Measurements from ENCODE around the gene PDE4D.

The PDE4D gene

DNA sequence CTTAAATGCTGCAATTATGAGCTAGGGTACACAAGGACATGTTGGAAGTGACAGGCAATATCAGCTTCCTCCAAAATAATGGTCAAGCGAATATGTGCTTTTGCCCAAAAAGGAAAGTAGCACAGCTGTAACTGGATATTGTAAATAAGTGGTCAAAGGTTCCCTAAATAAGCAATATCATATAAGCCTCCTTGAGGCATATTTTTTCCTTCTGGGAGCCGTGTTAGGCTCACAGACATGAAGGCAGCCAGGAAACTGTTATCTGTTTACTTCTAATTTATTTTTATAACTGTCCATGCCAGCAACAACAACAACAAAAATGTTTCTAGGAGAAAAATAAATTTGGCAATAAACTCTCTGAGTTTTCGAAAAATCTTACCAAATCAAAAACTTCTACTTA is 648.3 kb downstream of the PDE4D start:
- Histone ChIP-seq H3K27me3 (no peaks in the 10 kb centered on the region), H3K27ac (no peak overlapping the region), H3K36me3 (no peaks in the 10 kb centered on the region), H3K9me3 (replicated peaks in 1 of 11) (no peaks in the 10 kb centered on the region), H3K4me3 (no peak overlapping the region), H4K20me1 (no peaks in the 10 kb centered on the region), H3K9ac (no peak overlapping the region), H3K4me2 (no peak overlapping the region), H3K4me1 (no peaks in the 10 kb centered on the region)
- TF ChIP-seq Cebpa-rat (IDR thresholded peaks at IDR 0.05): no peak

DNA sequence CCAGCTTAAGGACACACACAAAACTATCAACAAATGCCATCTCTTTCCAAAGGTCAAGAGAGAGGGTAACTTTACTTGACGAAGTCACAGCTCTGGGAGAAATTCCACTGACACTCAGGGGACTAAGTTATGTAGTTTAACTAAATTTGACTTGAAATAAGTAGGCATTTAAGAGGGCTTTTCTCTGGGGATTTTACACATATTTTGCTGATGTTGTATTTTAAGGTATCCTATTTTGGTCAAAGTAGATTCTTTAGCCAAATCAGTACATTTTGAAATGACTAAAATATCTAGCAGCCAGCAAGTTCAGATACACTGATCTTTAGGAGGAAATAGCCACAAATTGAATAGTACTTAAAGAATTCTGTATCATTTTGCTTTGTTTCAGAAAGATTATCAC is 652.0 kb downstream of the PDE4D start:
- H3K4me3 ChIP-seq: no peak overlapping the region
- H3K27ac ChIP-seq: no peak overlapping the region
- no peak overlapping the region for H3K9ac ChIP-seq
- no peaks in the 10 kb centered on the region for H3K36me3 ChIP-seq
- H3K9me3 ChIP-seq (replicated peaks in 1 of 11): no peaks in the 10 kb centered on the region
- H4K20me1 ChIP-seq: no peaks in the 10 kb centered on the region
- no peak overlapping the region for H3K4me2 ChIP-seq
- no peaks in the 10 kb centered on the region for H3K4me1 ChIP-seq
- no peaks in the 10 kb centered on the region for H3K27me3 ChIP-seq
- TF ChIP-seq Cebpa-rat (IDR thresholded peaks at IDR 0.05): no peak

DNA sequence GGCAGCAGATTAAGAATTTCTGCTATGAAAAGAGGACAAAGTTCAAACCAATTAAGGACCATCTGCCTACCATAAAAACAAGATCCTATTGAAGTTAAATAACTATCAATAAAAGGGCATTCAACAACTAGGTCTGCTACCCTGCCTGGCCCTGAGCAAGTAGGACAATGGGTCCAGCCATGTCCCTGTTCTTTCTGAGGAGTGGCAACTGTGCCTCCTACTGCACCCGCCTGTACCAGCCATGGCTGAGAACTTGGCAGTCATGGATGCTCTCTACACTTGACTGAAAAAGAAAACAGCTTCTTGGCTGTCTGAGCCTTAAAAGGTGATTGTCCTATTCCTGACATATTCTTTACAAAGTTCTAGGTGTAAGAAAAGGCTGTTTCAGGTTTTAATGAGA is 652.4 kb downstream of the PDE4D start:
- no peaks in the 10 kb centered on the region for H4K20me1 ChIP-seq
- H3K4me3 ChIP-seq: no peak overlapping the region
- H3K36me3 ChIP-seq: no peaks in the 10 kb centered on the region
- H3K27me3 ChIP-seq: no peaks in the 10 kb centered on the region
- H3K27ac ChIP-seq: no peak overlapping the region
- no peaks in the 10 kb centered on the region for H3K9me3 ChIP-seq (replicated peaks in 1 of 11)
- H3K4me2 ChIP-seq: no peak overlapping the region
- H3K4me1 ChIP-seq: no peaks in the 10 kb centered on the region
- TF ChIP-seq Cebpa-rat (IDR thresholded peaks at IDR 0.05): no peak
- H3K9ac ChIP-seq: no peak overlapping the region

GRCh38 chr5:59238126-59238902 is 655.2 kb downstream of the PDE4D start:
- H3K27me3 ChIP-seq: no peaks in the 10 kb centered on the region
- no peak overlapping the region for H3K9ac ChIP-seq
- no peak overlapping the region for H3K4me3 ChIP-seq
- no peaks in the 10 kb centered on the region for H3K4me1 ChIP-seq
- no peak for TF ChIP-seq Cebpa-rat (IDR thresholded peaks at IDR 0.05)
- no peaks in the 10 kb centered on the region for H3K9me3 ChIP-seq (replicated peaks in 1 of 11)
- no peaks in the 10 kb centered on the region for H4K20me1 ChIP-seq
- H3K27ac ChIP-seq: no peak overlapping the region
- no peaks in the 10 kb centered on the region for H3K36me3 ChIP-seq
- H3K4me2 ChIP-seq: no peak overlapping the region

DNA sequence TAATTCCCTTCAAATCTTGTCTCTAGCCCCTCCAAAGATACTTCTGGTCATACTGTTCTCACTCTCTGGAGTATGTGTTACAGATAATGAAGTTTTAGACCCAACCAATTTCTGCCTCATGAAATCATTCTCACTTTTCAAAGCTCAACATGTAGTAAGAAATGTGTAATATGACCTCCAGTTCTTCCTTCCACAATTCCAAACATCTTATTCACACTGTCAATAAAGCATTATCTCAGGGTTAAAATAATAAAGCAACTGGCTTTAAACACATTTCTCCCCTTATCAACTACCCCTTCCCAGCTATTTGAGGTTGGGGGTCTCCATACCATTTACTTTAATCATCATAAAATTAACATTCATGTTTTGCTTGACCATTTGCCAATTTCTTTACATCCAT is 656.5 kb downstream of the PDE4D start:
- H3K4me2 ChIP-seq: no peak overlapping the region
- H3K4me3 ChIP-seq: no peak overlapping the region
- no peak overlapping the region for H3K27ac ChIP-seq
- H3K9ac ChIP-seq: no peak overlapping the region
- no peaks in the 10 kb centered on the region for H3K27me3 ChIP-seq
- no peak for TF ChIP-seq Cebpa-rat (IDR thresholded peaks at IDR 0.05)
- no peaks in the 10 kb centered on the region for H3K9me3 ChIP-seq (replicated peaks in 1 of 11)
- H3K4me1 ChIP-seq: no peaks in the 10 kb centered on the region
- H3K36me3 ChIP-seq: no peaks in the 10 kb centered on the region
- no peaks in the 10 kb centered on the region for H4K20me1 ChIP-seq

- Histone ChIP-seq H3K4me3 (no peak overlapping the region), H3K4me1 (no peaks in the 10 kb centered on the region), H3K4me2 (no peak overlapping the region), H3K9me3 (replicated peaks in 1 of 11) (no peaks in the 10 kb centered on the region), H3K9ac (no peak overlapping the region), H3K27me3 (no peaks in the 10 kb centered on the region), H3K27ac (no peak overlapping the region), H3K36me3 (no peaks in the 10 kb centered on the region), H4K20me1 (no peaks in the 10 kb centered on the region)
- no peak for TF ChIP-seq Cebpa-rat (IDR thresholded peaks at IDR 0.05)
These were observed 657.1 kb downstream of the PDE4D start for GRCh38 chr5:59236448-59236847.

- no peaks in the 10 kb centered on the region for H3K9me3 ChIP-seq (replicated peaks in 1 of 11)
- no peak overlapping the region for H3K4me3 ChIP-seq
- TF ChIP-seq Cebpa-rat (IDR thresholded peaks at IDR 0.05): no peak
- no peaks in the 10 kb centered on the region for H3K27me3 ChIP-seq
- no peaks in the 10 kb centered on the region for H3K4me1 ChIP-seq
- no peak overlapping the region for H3K27ac ChIP-seq
- no peak overlapping the region for H3K4me2 ChIP-seq
- no peaks in the 10 kb centered on the region for H4K20me1 ChIP-seq
- no peak overlapping the region for H3K9ac ChIP-seq
- no peaks in the 10 kb centered on the region for H3K36me3 ChIP-seq
These were observed 659.3 kb downstream of the PDE4D start for GRCh38 chr5:59234236-59234635.

DNA sequence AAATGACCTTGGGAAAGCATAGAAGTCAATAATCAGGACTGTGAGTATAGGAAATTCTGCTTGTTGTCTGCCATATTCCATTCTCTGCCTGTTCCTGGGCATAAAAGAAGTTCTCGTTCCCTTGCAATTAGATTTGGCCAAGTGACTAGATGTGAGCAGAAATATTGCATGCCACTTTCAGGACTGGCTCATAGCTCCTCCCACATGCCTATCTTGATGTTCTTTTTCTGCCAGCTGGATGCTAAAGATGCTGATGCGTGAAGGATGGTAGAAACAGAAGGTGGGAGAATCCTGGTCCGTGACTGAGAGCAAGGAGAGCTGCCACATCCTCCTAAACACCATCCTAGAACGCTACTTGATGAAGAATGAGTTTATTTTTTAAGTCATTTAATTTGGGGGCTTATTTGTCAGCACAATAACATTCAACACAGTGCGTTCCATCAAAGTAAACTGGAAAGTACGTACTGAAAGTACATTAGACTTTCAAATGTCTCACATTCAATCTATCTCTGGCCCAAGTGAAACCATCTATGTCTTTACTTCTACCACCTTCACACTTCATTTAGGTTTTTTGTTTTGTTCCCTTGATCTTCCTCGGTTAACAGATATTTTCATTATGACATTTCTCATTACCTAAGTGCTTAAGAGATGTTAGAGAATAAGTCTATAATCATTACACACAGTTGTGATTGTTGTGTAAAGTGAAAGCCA is 662.1 kb downstream of the PDE4D start:
- TF ChIP-seq Cebpa-rat (IDR thresholded peaks at IDR 0.05): no peak
- Histone ChIP-seq H3K4me2 (no peak overlapping the region), H3K9me3 (replicated peaks in 1 of 11) (no peaks in the 10 kb centered on the region), H4K20me1 (no peaks in the 10 kb centered on the region), H3K36me3 (no peaks in the 10 kb centered on the region), H3K9ac (no peak overlapping the region), H3K4me3 (no peak overlapping the region), H3K27me3 (no peaks in the 10 kb centered on the region), H3K4me1 (no peaks in the 10 kb centered on the region), H3K27ac (no peak overlapping the region)

- H3K4me3 ChIP-seq: no peak overlapping the region
- H3K9ac ChIP-seq: no peak overlapping the region
- no peak overlapping the region for H3K4me2 ChIP-seq
These were observed 670.6 kb downstream of the PDE4D start for GRCh38 chr5:59222687-59223511.

More at GRCh38 chr5:59222687-59223511, 670.6 kb downstream of the PDE4D start:
- H3K4me1 ChIP-seq: peaks cover 0 to 4% (median 0%) of the 10 kb centered on the region in 10 experiments; a peak in 2 of 20 replicates
- no peak for TF ChIP-seq Cebpa-rat (IDR thresholded peaks at IDR 0.05)
- peaks cover 7 to 14% (median 12%) of the 10 kb centered on the region in 11 experiments; a peak in 16 of 22 replicates for H3K9me3 ChIP-seq (replicated peaks in 1 of 11)
- H3K27me3 ChIP-seq: no peaks in the 10 kb centered on the region
- H3K36me3 ChIP-seq: no peaks in the 10 kb centered on the region
- H3K27ac ChIP-seq: no peak overlapping the region
- no peaks in the 10 kb centered on the region for H4K20me1 ChIP-seq

Data from BLaER1 treated with 17β-estradiol and CSF1 and Interleukin-3, amounts not matched to agents 10 nM and 100 nM (cell line).